Neutrophil (primary cell): ENCODE measurements around the gene MARCHF3.

Source experiments
- H3K27ac ChIP-seq: fragments of 200-600 bp; sonication (generic); 2 replicates; pipeline ENCODE4 v1.5.1; 2016; ENCODE audit warnings: mild to moderate bottlenecking, moderate library complexity
- H3K27me3 ChIP-seq: fragments of 200-600 bp; sonication (generic); 2 replicates; pipeline ENCODE4 v1.6.0; 2016; ENCODE audit warnings: mild to moderate bottlenecking
- H3K36me3 ChIP-seq: fragments of 200-600 bp; sonication (generic); 2 replicates; pipeline ENCODE4 v1.5.1; 2017
- H3K4me1 ChIP-seq, 2 experiments: fragments of 200-600 bp in 1 of 2; sonication (generic) in 1 of 2; 1 replicate in 1 of 2; 2 replicates in 1 of 2; pipeline versions ENCODE4 v1.5.1 to v1.6.1; 2013 to 2016; ENCODE audit warnings: low read depth in 1 of 2, low read length in 1 of 2, mild to moderate bottlenecking in 1 of 2, moderate library complexity in 1 of 2; ENCODE audit not compliant: control insufficient read depth in 1 of 2, insufficient read depth in 1 of 2
- H3K4me3 ChIP-seq, 2 experiments: fragments of 200-600 bp in 1 of 2; sonication (generic) in 1 of 2; 1 replicate in 1 of 2; 2 replicates in 1 of 2; pipeline ENCODE4 v1.5.1; 2013 to 2016; ENCODE audit warnings: low read depth in 1 of 2, low read length in 1 of 2, mild to moderate bottlenecking in 1 of 2, moderate library complexity in 1 of 2
- H3K9me3 ChIP-seq: fragments of 200-600 bp; sonication (generic); 2 replicates; pipeline ENCODE4 v1.5.1; 2016
- TF ChIP-seq, protein P1 (sequence below): fragments of 200-600 bp; sonication (generic); IDR thresholded peaks from 2 replicates; pipeline ENCODE4 v1.5.1; 2016; ENCODE audit warnings: antibody characterized with exemption

MARCHF3 gene

DNA sequence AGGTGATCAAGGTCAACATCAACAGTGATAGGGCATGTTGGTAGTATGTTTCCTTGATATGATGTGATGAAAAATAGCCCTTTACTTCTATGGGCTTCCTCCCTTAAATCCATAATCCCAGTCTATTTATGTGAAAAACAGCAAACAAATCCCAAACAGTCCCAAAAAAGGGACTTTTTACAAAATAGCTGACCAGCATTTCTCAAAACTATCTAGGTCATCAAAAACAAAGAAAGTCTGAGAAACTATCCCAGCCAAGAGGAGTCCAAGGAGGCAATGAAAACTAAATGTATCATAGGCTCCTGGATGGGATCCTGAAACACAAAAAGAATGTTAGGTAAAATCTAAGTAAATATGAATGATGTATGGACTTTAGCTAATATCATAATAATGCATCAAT is 71.2 kb downstream of the MARCHF3 start:
- Histone ChIP-seq H3K4me3 (no peak overlapping the region), H3K4me1 (no peaks in the 10 kb centered on the region), H3K27me3 (no peaks in the 10 kb centered on the region), H3K9me3 (no peaks in the 10 kb centered on the region), H3K36me3 (no peaks in the 10 kb centered on the region), H3K27ac (no peak overlapping the region)
- TF ChIP-seq, protein P1, sequence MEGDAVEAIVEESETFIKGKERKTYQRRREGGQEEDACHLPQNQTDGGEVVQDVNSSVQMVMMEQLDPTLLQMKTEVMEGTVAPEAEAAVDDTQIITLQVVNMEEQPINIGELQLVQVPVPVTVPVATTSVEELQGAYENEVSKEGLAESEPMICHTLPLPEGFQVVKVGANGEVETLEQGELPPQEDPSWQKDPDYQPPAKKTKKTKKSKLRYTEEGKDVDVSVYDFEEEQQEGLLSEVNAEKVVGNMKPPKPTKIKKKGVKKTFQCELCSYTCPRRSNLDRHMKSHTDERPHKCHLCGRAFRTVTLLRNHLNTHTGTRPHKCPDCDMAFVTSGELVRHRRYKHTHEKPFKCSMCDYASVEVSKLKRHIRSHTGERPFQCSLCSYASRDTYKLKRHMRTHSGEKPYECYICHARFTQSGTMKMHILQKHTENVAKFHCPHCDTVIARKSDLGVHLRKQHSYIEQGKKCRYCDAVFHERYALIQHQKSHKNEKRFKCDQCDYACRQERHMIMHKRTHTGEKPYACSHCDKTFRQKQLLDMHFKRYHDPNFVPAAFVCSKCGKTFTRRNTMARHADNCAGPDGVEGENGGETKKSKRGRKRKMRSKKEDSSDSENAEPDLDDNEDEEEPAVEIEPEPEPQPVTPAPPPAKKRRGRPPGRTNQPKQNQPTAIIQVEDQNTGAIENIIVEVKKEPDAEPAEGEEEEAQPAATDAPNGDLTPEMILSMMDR, result no peak

DNA sequence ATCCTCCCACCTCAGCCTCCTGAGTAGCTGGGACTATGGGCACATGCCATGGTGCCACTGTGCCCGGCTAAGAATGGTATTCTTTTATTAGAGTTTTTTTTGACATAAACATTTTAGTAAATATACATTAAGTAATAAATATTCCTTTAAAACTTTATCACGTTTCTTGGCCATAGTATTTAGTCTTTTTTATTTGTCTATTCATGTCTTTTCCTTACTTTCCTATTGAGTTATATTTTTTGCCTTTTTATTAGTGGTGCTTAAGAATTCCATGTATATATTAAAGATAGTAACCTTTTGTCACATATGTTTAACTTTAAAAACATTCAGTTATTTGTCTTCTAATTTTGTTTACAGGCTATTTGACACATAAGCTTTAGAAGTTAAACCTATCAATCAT is 73.4 kb downstream of the MARCHF3 start:
- Histone ChIP-seq H3K4me1 (peaks cover 0 to 4% of the 10 kb centered on the region in 2 experiments), H3K27me3 (no peaks in the 10 kb centered on the region), H3K9me3 (no peaks in the 10 kb centered on the region), H3K4me3 (no peak overlapping the region), H3K36me3 (no peaks in the 10 kb centered on the region), H3K27ac (no peak overlapping the region)
- TF ChIP-seq, protein P1, result no peak

DNA sequence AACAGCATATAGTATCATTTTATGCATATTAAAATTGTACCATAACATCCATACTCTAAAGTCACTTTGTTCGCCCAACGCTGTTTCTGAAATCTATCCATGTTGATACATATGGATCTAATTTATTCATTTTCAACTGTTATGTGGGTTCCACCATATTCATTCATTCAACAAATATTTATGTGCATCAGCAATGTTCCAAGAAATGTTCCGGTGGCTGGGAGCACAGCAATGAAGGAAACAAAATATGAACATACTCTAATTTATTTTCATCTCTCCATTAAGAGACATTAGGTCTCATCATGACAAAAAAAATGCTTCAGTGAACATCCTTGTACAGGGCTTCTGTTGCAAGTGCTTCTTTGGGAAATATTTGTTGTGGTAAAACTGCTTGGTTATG is 75.4 kb downstream of the MARCHF3 start:
- H3K36me3 ChIP-seq, result no peaks in the 10 kb centered on the region

DNA sequence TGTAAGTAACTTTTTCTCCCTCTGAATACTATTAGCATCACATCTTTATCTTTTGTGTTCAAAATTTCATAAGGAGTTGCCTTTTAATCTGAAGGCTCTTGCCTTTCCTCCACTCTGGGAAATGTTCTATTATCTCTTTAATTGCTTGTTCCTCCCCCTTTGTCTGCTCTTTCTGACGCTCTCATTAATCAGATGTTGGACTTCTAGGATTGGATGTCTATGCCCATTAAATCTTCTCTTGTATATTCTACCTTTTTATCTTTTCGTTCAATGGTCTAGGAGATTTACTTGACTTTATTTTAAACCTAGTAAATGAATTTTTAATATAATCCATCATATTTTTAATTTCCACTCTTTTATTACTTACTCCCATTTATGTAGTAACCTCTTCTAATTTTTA is 76.7 kb downstream of the MARCHF3 start:
- H3K27ac ChIP-seq, result no peak overlapping the region
- H3K4me3 ChIP-seq, result no peak overlapping the region
- peaks cover under 1 to 5% of the 10 kb centered on the region in 2 experiments for H3K4me1 ChIP-seq
- no peaks in the 10 kb centered on the region for H3K36me3 ChIP-seq
- no peaks in the 10 kb centered on the region for H3K9me3 ChIP-seq
- TF ChIP-seq, protein P1, result no peak
- no peaks in the 10 kb centered on the region for H3K27me3 ChIP-seq

More for the DNA sequence above, 75.4 kb downstream of the MARCHF3 start:
- H3K27ac ChIP-seq, result no peak overlapping the region
- no peaks in the 10 kb centered on the region for H3K27me3 ChIP-seq
- no peaks in the 10 kb centered on the region for H3K9me3 ChIP-seq
- TF ChIP-seq, protein P1, result no peak
- no peak overlapping the region for H3K4me3 ChIP-seq
- H3K4me1 ChIP-seq, result peaks cover 0 to 4% of the 10 kb centered on the region in 2 experiments

DNA sequence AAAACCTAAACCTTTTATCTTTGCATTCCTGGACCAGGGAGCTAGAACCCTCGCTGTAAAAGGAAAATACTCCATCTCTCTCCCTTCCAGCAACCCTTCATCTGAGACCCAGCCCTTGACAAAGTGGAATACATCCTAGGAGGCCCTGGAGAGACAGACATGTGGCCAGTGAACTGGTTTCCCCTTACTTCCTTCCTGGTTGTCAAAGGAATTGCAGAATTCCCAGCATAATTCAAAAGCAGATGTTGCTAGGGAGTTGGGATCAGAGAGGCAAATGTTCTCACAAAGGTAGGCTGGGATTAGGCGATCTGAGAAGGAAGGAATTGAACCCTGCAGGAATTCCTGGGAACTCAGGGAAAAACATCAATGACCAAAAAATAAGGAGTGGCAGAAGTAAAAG is 80.9 kb downstream of the MARCHF3 start:
- H3K36me3 ChIP-seq, result no peaks in the 10 kb centered on the region
- no peak overlapping the region for H3K27ac ChIP-seq
- peaks cover 5 to 9% of the 10 kb centered on the region in 2 experiments for H3K4me1 ChIP-seq
- no peak overlapping the region for H3K4me3 ChIP-seq
- TF ChIP-seq, protein P1, result no peak
- no peaks in the 10 kb centered on the region for H3K9me3 ChIP-seq
- H3K27me3 ChIP-seq, result no peaks in the 10 kb centered on the region

DNA sequence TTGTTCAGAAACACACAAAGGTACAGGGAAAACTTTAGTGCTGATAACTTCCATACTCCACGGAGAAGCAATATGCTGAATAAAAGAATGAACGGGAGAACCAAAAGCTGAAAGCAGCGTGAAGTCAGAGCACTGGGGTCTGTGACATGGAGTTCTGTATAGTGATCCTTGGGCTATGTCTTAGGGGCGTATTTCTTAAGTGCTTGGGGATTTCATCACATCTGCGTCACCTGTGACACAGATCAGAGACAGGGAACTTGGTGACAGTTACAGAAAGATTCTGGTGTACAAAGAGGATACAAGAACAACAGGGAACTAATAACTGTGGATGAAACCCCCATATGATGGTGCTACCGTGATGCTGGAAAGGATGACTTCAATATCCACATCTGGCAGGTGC is 81.9 kb downstream of the MARCHF3 start:
- no peaks in the 10 kb centered on the region for H3K9me3 ChIP-seq
- H3K36me3 ChIP-seq, result no peaks in the 10 kb centered on the region
- H3K4me3 ChIP-seq, result no peak overlapping the region
- H3K27me3 ChIP-seq, result no peaks in the 10 kb centered on the region
- peaks cover 5 to 9% of the 10 kb centered on the region in 2 experiments for H3K4me1 ChIP-seq
- TF ChIP-seq, protein P1, result no peak
- no peak overlapping the region for H3K27ac ChIP-seq
